A549 (cell line): ENCODE results near the gene CLEC2D. TPM values are rescaled to one million over a fixed set of nuclear protein-coding genes. Genes with fewer than 3 reads are reported as not detected.

Experiments used
- ATAC-seq, 2 experiments: fragments of 200-7000 bp in 1 of 2; fragments of >200 bp in 1 of 2; cut with Nextera tagmentation in 1 of 2; cut with Tn5 transposase in 1 of 2; 3 replicates each; pipeline versions ENCODE4 v1.8.0 to v1.9.1; 2018 to 2020; ENCODE audit warnings: mild to moderate bottlenecking in 1 of 2, moderate library complexity in 1 of 2
- CTCF ChIA-PET: fragments of 300-600 bp; sonication (Branson Sonifier 250); formaldehyde crosslinking; extraction: SDS; loops from one replicate; lab custom pipeline; 2021; ENCODE audit warnings: antibody characterized with exemption, inconsistent platforms; lab: Yijun Ruan, JAX
- POLR2A ChIA-PET: fragments of 350-600 bp; formaldehyde crosslinking; extraction: SDS; loops from one replicate; lab custom pipeline; 2021; ENCODE audit warnings: antibody characterized with exemption, inconsistent platforms; lab: Yijun Ruan, JAX
- DNase-seq, 2 experiments: peaks; one replicate each; pipeline versions ENCODE4 v3.0.0 to v3.0.0-alpha.2; 2011 to 2016; ENCODE audit warnings: low read depth in 1 of 2, low spot score in 1 of 2
- FAIRE-seq: peaks from 2 replicates; lab custom pipeline; 2011; peaks lifted over from hg19 to GRCh38; lab: Jason Lieb, UNC
- H3K27ac ChIP-seq, 2 experiments: fragments of >200 bp; sonication (Bioruptor Twin); formaldehyde crosslinking; 3 replicates each; pipeline ENCODE4 v1.5.1; 2016 to 2017
- H3K4me1 ChIP-seq: fragments of >200 bp; sonication (Bioruptor Twin); formaldehyde crosslinking; 3 replicates; pipeline ENCODE4 v1.6.1; 2016
- H3K4me2 ChIP-seq: fragments of >200 bp; sonication (Bioruptor Twin); formaldehyde crosslinking; 3 replicates; pipeline ENCODE4 v1.6.1; 2016
- H3K4me3 ChIP-seq: fragments of >200 bp; sonication (Bioruptor Twin); formaldehyde crosslinking; 3 replicates; pipeline ENCODE4 v1.5.1; 2016
- H3K9me3 ChIP-seq: fragments of >200 bp; sonication (Bioruptor Twin); formaldehyde crosslinking; 3 replicates; pipeline ENCODE4 v1.6.1; 2016
- CEBPB ChIP-seq, 2 experiments: fragments of >200 bp in 1 of 2; sonication (Bioruptor Twin) in 1 of 2; formaldehyde crosslinking in 1 of 2; IDR thresholded peaks; 2 replicates each; pipeline ENCODE4 v1.6.1; 2012 to 2016
- CHD4 ChIP-seq: fragments of 200-600 bp; sonication (generic); IDR thresholded peaks from 2 replicates; pipeline ENCODE4 v1.6.1; 2016; ENCODE audit warnings: antibody characterized with exemption, mild to moderate bottlenecking, borderline replicate concordance
- EHF ChIP-seq: fragments of 250-450 bp; sonication (Bioruptor Pico); IDR thresholded peaks from 2 replicates; pipeline ENCODE4 v1.5.0; 2020; ENCODE audit warnings: mild to moderate bottlenecking
- EHMT2 ChIP-seq: fragments of 200-600 bp; sonication (generic); IDR thresholded peaks from 2 replicates; pipeline ENCODE4 v1.6.1; 2016; ENCODE audit warnings: antibody characterized with exemption, low read depth, mild to moderate bottlenecking, moderate library complexity
- HES2 ChIP-seq: fragments of >200 bp; sonication (Bioruptor Twin); formaldehyde crosslinking; IDR thresholded peaks from 2 replicates; pipeline ENCODE4 v1.6.1; 2016
- HOXB13 ChIP-seq: fragments of 250-450 bp; sonication (Bioruptor Pico); IDR thresholded peaks from 2 replicates; pipeline ENCODE4 v1.5.0; 2020; ENCODE audit warnings: low read depth, mild to moderate bottlenecking, moderate library complexity
- KDM5A ChIP-seq: fragments of 200-600 bp; sonication (generic); IDR thresholded peaks from 2 replicates; pipeline ENCODE4 v1.6.1; 2016; ENCODE audit warnings: antibody characterized with exemption, mild to moderate bottlenecking
- MAX ChIP-seq: IDR thresholded peaks from 2 replicates; pipeline ENCODE4 v1.6.1; 2012
- NFE2L2 ChIP-seq: fragments of 150-350 bp; conservative IDR thresholded peaks from 2 replicates; pipeline ENCODE4 v1.6.1; 2014; ENCODE audit warnings: low read length
- POLR2A ChIP-seq: IDR thresholded peaks from 2 replicates; pipeline ENCODE4 v1.6.1; 2012; ENCODE audit warnings: mild to moderate bottlenecking, low read length
- RNF2 ChIP-seq: fragments of 200-600 bp; sonication (generic); IDR thresholded peaks from 2 replicates; pipeline ENCODE4 v1.6.1; 2016; ENCODE audit warnings: low read depth, mild to moderate bottlenecking, antibody characterized with exemption, moderate library complexity, borderline replicate concordance
- SMC3 ChIP-seq: fragments of >200 bp; sonication (Bioruptor Twin); formaldehyde crosslinking; IDR thresholded peaks from 3 replicates; pipeline ENCODE4 v1.6.1; 2018; ENCODE audit warnings: inconsistent platforms
- TFCP2L1 ChIP-seq: fragments of 250-450 bp; sonication (Bioruptor Pico); IDR thresholded peaks from 2 replicates; pipeline ENCODE4 v1.5.0; 2021; ENCODE audit warnings: mild to moderate bottlenecking
- USF2 ChIP-seq: fragments of 450-650 bp; IDR thresholded peaks from 2 replicates; pipeline ENCODE4 v1.6.1; 2014; ENCODE audit warnings: antibody characterized with exemption
- ZFP36 ChIP-seq: fragments of 450-650 bp; IDR thresholded peaks from 2 replicates; pipeline ENCODE4 v1.6.1; 2014; ENCODE audit warnings: borderline replicate concordance; ENCODE audit not compliant: partially characterized antibody
- WGBS: methylation state at CpG from one replicate; pipeline ENCODE4 v1.1.6; 2017; ENCODE audit errors: missing lambda C conversion rate; 5-methylcytosine and 5-hydroxymethylcytosine counted together
- polyA plus RNA-seq, 4 experiments: library from polyadenylated mRNA; depleted of rRNA in 3 of 4; stranded (reverse); fragments of >200 nt; fragmentation: RNase III in 1 of 4; extraction: RNeasy Plus Mini Kit Qiagen cat#74134 plus additional on column Dnase treatment in 1 of 4; gene quantifications; 2 replicates in 3 of 4; 3 replicates in 1 of 4; pipeline ENCODE4 v1.2.3, GENCODE V29; 2011 to 2017
- TF ChIP-seq, protein P1 (sequence below): fragments of 250-450 bp; sonication (Bioruptor Pico); IDR thresholded peaks from 2 replicates; pipeline ENCODE4 v1.5.0; 2021; ENCODE audit warnings: mild to moderate bottlenecking, moderate library complexity, borderline replicate concordance
- TF ChIP-seq, protein P2 (sequence below): fragments of >200 bp; sonication (Bioruptor Twin); formaldehyde crosslinking; IDR thresholded peaks from 3 replicates; pipeline ENCODE4 v1.5.1; 2016

CLEC2D gene
- polyA plus RNA-seq, 2 of the 4 experiments (the other 2 are of a cell fraction): 1.1 to 4.0 TPM

DNA sequence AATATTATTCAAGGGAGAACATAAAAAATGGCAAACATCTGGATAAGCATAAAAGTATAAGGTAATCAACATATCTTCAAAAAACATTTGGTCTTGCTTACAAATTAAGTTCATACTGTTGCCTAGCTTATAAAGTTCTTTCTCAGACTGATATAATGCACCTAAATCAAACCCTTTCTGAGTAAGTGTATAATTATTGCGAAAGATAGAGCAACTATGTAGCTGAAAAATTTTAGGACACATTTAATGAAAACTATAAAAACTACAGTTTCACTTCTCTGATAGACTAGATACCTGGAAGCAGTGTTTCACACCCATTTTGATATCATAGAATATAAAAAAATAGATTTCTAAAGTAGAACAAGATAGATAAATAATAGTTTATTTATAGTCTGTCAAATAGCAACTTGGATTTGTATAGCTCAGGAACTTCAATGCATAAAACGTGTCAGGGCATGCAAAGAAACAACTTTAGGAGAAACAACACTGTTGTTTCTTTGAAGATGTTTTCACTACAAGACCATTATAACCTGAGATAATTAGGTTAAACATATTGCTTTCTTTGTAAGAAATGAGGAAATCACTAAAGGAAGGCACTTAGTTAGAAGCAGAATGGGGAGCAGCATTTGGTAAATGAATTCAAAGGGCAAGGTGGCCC, 55.8 kb downstream of the CLEC2D start:
- TF ChIP-seq POLR2A (no peak), EHMT2 (no peak), RNF2 (no peak), HOXB13 (CRISPR knock-in tag) (no peak), TFCP2L1 (CRISPR knock-in tag) (no peak)
- TF ChIP-seq, protein P1, sequence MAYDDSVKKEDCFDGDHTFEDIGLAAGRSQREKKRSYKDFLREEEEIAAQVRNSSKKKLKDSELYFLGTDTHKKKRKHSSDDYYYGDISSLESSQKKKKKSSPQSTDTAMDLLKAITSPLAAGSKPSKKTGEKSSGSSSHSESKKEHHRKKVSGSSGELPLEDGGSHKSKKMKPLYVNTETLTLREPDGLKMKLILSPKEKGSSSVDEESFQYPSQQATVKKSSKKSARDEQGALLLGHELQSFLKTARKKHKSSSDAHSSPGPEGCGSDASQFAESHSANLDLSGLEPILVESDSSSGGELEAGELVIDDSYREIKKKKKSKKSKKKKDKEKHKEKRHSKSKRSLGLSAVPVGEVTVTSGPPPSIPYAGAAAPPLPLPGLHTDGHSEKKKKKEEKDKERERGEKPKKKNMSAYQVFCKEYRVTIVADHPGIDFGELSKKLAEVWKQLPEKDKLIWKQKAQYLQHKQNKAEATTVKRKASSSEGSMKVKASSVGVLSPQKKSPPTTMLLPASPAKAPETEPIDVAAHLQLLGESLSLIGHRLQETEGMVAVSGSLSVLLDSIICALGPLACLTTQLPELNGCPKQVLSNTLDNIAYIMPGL (CRISPR knock-in tag): no peak
- TF ChIP-seq, all 56 proteins: peak for 0
- H3K4me2 ChIP-seq: no peak overlapping the region
- no peak overlapping the region for H3K27ac ChIP-seq
- no peaks in the 10 kb centered on the region for H3K9me3 ChIP-seq
- 80% methylated on average over 2 of the region's 2 CpGs for WGBS
- DNase-seq (no peak), FAIRE-seq (peak; percentile 51), ATAC-seq (no peak)
- H3K4me3 ChIP-seq: no peak overlapping the region
- POLR2A ChIA-PET: no interaction called here
- peaks cover 30% of the 10 kb centered on the region for H3K4me1 ChIP-seq
- CTCF ChIA-PET: interaction anchor here (2.2 kb wide), 1 partner anchor 17 kb away, joined by 7 read pairs; no protein-coding TSS in a partner anchor

DNA sequence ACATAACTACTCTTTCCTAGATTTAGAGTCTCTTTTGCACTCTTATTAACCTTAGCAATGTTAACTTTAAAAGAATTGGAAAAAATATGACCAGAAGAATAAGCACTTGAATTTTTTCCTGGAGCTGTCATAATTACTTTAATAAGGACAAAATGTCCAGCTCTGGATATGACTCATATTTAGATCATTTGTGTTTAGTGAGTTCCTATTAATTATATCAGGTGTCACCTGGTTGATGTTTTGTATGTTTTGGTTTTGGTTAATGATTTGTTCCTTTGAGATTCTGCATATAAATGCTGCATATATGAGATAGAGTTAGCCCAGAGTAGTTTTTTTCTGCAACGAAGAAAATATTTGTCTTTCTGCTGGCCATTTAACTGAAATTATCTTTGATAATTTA, 58.3 kb downstream of the CLEC2D start:
- Histone ChIP-seq H3K4me1 (peaks cover 6% of the 10 kb centered on the region), H3K4me2 (no peak overlapping the region), H3K4me3 (no peak overlapping the region), H3K27ac (no peak overlapping the region), H3K9me3 (no peaks in the 10 kb centered on the region)
- 55% methylated on average over 1 of the region's 1 CpG for WGBS
- CTCF ChIA-PET: no interaction called here
- ATAC-seq (no peak), FAIRE-seq (no peak), DNase-seq (no peak)
- POLR2A ChIA-PET: no interaction called here
- no peak for TF ChIP-seq NFE2L2

DNA sequence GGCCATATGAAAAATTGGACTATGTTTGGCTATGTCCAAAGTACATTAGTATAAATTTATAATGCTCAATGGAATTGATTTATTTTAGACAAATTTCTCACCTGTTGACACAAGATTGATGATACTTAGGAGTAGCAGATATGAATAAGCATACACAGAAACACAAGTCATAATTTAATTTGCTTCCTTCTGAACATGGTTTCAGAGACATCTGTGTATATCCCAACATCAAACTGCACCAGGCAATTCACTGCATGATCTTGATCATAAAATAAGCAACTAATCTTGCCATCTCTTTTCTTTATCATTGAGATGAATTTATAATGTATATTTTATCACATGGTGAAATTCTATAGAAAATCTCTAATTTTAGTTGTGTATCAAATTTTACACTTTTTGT, 59.6 kb downstream of the CLEC2D start:
- TF ChIP-seq ZFP36 (no peak), MAX (no peak), POLR2A (no peak), CEBPB (IDR thresholded peaks at IDR 0.05) (no peak), HES2 (no peak), SMC3 (no peak), EHF (no peak), KDM5A (no peak), CHD4 (no peak), HOXB13 (CRISPR knock-in tag) (no peak), USF2 (no peak)
- TF ChIP-seq, protein P2, sequence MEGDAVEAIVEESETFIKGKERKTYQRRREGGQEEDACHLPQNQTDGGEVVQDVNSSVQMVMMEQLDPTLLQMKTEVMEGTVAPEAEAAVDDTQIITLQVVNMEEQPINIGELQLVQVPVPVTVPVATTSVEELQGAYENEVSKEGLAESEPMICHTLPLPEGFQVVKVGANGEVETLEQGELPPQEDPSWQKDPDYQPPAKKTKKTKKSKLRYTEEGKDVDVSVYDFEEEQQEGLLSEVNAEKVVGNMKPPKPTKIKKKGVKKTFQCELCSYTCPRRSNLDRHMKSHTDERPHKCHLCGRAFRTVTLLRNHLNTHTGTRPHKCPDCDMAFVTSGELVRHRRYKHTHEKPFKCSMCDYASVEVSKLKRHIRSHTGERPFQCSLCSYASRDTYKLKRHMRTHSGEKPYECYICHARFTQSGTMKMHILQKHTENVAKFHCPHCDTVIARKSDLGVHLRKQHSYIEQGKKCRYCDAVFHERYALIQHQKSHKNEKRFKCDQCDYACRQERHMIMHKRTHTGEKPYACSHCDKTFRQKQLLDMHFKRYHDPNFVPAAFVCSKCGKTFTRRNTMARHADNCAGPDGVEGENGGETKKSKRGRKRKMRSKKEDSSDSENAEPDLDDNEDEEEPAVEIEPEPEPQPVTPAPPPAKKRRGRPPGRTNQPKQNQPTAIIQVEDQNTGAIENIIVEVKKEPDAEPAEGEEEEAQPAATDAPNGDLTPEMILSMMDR: no peak
- TF ChIP-seq, all 56 proteins: peak for 0
- Histone ChIP-seq H3K27ac (no peak overlapping the region), H3K9me3 (no peaks in the 10 kb centered on the region), H3K4me2 (no peak overlapping the region), H3K4me3 (no peak overlapping the region), H3K4me1 (no peaks in the 10 kb centered on the region)
- POLR2A ChIA-PET: no interaction called here
- no peak for FAIRE-seq
- DNase-seq: no peak
- CTCF ChIA-PET: no interaction called here
- no peak for ATAC-seq
